Ovary (tissue), 3 donors: ENCODE data around the gene EPM2A.

Experiments used
- EP300 ChIP-seq: sonication (generic); formaldehyde crosslinking; IDR thresholded peaks from one replicate; pipeline ENCODE4 v1.6.1; 2017; ENCODE audit warnings: antibody characterized with exemption
- POLR2A ChIP-seq: fragments of 450-650 bp; IDR thresholded peaks from one replicate; pipeline ENCODE4 v1.6.1; 2017; ENCODE audit warnings: antibody characterized with exemption, mild to moderate bottlenecking, moderate library complexity
- TF ChIP-seq, protein P1 (sequence below), 3 donors: fragments of 450-650 bp in 2 of 3; fragments of 200-600 bp in 1 of 3; IDR thresholded peaks; one replicate each; pipeline versions ENCODE4 v1.5.1 to v1.8.0; 2016 to 2022; ENCODE audit warnings: antibody characterized with exemption in 3 of 3, mild to moderate bottlenecking in 1 of 3
- donor health status: DM: no; HTN: no; CAD: no.

DNA sequence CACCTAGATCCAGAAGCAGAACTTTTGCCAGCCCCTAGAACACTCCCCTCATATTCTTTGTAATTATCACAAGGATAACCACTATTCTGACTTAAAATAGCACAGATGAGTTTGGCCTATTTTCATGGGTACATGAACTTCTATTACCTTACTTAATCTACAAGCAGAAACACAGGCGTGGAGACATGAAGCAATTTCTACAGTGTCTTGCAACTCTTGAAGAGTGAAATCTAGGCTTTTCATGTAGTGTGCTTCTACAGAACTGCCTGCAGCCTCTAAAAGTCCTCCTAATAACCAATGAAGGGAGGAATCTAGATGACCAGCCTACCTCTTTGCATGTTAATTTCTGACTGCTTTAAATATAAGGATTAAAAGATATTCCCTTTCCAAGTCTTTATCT, 82.7 kb downstream of the EPM2A start:
- TF ChIP-seq, protein P1, sequence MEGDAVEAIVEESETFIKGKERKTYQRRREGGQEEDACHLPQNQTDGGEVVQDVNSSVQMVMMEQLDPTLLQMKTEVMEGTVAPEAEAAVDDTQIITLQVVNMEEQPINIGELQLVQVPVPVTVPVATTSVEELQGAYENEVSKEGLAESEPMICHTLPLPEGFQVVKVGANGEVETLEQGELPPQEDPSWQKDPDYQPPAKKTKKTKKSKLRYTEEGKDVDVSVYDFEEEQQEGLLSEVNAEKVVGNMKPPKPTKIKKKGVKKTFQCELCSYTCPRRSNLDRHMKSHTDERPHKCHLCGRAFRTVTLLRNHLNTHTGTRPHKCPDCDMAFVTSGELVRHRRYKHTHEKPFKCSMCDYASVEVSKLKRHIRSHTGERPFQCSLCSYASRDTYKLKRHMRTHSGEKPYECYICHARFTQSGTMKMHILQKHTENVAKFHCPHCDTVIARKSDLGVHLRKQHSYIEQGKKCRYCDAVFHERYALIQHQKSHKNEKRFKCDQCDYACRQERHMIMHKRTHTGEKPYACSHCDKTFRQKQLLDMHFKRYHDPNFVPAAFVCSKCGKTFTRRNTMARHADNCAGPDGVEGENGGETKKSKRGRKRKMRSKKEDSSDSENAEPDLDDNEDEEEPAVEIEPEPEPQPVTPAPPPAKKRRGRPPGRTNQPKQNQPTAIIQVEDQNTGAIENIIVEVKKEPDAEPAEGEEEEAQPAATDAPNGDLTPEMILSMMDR (IDR thresholded peaks at IDR 0.05): no peak
- TF ChIP-seq EP300: no peak
- no peak for TF ChIP-seq POLR2A
